Stimulated activated CD8-positive, alpha-beta memory T cell treated with anti-CD3 and anti-CD28 coated beads, Interleukin-4, amount 100 ng/mL, for 48 hours (primary cell): Measurements from ENCODE around the gene ZNF121.

Experiments used
- DNase-seq: peaks from one replicate; pipeline ENCODE4 v3.0.0-alpha.2; 2020

The ZNF121 gene

DNA sequence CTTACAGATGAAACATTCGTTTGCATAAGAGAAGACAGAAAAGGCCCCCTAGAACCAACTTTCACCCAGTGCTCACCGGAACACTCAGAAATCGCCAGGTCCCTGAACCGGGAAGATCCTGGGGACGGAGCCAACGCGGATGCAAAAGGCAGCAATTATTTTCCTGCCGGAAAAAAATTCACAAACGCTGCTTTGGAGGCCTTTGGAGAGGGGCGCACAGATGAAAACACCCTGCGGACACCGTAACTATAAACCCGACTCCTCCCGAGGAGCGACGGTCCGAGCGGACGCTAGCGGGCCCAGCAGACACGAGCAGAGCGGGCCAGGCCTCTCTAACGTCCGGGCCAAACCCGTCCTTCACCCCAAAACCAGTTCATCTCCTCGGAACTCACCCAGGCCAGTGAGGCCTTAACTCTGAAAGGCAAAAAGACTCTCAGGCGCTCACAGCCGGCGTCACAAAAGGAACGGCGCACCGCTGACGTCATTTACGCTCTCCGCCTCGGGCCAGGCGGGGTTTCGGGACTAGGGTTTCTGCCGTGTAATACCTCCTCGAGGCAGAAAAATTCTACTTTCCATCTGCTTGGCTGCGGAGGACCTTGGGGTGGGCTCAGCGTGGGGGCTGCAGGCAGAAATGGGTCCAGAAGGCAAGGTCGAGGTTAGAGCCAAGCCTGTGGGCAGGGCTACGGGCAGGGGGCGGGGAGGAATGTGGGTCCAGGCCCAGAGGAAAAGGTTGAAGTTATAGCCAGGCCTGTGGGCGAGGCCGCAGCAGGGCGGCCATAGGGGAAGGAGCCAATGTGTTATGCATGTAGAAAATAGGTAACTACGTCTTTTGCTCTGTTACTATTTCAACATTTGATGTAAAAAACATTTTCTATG is 45.9 kb downstream of the ZNF121 start, which contains the start of gene ZNF426:
TSS of gene ZNF426 (minus strand) at position 463 of the 876 bp plus-strand sequence. CDS start 2,413 bp downstream, outside the sequence.
- peak; percentile 91 for DNase-seq

DNA sequence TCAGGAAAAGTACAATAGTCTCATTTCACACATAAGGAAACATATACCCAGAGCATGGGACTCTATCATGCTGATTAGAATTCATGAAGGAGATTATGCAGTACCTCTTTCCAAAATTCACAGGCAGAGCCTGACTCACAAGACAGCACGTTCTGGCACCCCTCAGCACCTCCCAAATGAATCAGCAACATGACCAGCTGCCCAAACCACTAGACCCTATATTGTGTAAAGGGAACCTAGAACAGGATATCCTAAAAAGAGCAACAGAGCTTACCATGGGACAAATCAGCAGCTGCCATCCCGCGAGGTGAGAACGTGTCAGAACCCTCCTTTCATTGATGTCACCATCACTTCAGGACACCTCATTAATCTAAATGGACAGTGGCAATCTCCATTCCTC is 48.4 kb downstream of the ZNF121 start:
- no peak for DNase-seq

DNA sequence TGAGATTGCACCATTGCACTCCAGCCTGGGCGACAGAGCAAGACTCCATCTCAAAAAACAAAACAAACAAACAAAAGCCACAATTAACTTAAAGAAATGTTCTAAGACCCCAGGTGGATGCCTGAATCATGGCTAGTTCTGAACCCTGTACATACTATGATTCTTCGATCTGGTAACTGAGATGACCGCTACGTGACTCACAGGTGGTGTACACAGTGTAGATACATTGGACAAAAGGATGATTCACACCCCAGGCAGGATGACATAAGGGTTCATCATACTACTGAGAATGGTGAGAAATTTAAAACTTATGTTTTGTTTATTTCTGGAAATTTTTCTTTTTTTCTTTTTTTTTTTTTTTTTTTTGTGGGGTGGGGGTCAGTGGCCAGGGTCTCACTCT is 52.4 kb downstream of the ZNF121 start:
- DNase-seq: peak; percentile 31

DNA sequence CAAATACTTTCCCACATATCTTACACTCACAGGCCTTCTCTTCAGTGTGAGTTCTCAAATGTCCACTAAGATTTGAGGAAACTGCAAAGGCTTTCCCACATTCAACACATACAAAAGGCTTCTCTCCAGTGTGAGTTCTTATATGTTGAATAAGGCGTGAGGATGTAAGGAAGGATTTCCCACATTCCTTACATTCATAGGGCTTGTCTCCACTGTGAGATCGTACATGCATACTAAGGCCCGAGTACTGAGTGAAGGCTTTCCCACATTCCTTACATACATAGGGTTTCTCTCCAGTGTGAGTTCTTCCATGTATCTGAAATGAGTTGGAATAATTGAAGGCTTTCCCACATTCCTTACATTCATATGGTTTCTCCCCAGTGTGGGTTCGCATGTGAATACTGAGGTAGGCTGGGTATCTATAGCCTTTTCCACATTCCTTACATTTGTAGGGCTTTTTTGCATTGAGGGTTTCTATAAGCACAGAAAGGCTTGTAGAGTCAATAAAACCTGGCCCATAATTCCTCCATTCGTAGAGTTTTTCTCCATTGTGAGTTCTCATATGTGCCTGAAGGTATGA is 55.5 kb downstream of the ZNF121 start:
- no peak for DNase-seq

DNA sequence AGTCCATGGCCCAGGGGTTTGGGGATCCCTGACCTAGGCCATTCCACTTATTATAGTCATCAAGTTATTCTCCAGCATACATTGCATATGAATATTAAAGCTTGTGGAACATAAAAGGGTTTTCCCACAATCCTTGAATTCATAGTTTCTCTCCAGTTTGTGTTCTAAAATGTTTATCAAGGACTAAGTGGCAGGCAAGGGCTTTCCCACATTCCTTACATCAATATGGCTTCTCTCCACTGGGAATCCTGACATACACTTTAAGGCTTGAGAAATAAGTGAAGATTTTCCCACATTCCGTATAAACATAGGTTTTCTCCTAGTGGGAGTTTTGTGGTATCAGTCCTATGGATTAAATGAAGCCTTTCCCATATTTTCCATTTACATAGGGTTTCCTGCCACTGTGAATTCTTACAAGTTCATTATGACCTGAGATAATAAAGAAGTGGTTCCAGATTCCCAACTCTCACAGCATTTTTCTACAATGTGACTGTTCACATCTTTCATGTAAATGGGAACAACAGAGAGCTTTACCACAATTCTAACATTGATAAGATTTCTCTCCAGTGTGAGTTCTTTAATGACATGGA is 60.3 kb downstream of the ZNF121 start:
- DNase-seq: no peak
